HUDEP-2 (cell line): ENCODE data around the gene CEACAM20.
"Not testable (repeated sequence)": the region's sequence is repeated elsewhere in the genome, so short reads cannot be mapped to it uniquely, and the experiment has no call there.

ENCODE experiments used
- DNase-seq, 76 experiments: peaks; one replicate each; lab custom pipeline; 2025; ENCODE audit not compliant: unreplicated experiment in 76 of 76; lab: John Stamatoyannopoulos, UW

The CEACAM20 gene

DNA sequence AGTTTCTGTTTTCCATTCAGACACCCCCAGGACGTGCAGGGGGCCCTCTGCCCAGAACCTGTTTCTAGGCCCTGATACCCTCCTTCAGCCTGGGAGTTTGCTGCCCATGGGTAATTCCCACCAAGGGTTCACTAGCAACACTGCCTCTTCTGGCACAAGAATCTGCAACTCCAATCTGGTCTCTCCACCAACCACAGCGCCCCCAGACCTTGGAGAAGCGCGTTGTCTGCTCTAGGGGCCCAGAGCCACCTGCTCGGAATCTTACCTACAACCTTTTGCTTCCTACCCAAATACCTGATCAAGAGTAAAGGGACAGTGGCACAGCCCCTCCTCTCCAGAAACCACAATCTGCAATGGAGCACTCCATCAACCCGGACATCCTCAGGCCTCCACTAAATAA is 29.9 kb downstream of the CEACAM20 start:
- DNase-seq = no peak

DNA sequence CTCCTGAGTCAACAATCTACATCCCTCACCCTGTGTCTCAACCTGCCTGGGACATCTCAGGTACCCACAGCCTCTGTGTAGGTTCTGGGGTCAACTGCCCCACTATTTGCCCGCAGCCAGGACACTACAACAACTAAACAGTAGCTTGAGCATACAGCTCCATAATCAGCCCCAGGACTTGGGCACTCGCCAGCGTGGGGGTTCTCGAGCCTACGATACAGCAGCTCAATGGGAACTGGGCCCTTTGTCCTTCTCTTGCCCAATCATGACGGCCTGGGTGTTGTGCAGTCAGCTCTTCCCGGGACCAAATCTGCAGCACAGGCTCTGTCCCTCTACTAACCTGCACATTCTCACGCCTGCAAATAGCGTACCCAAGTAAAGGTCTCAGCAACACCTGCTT is 30.5 kb downstream of the CEACAM20 start:
- no peak for DNase-seq

DNA sequence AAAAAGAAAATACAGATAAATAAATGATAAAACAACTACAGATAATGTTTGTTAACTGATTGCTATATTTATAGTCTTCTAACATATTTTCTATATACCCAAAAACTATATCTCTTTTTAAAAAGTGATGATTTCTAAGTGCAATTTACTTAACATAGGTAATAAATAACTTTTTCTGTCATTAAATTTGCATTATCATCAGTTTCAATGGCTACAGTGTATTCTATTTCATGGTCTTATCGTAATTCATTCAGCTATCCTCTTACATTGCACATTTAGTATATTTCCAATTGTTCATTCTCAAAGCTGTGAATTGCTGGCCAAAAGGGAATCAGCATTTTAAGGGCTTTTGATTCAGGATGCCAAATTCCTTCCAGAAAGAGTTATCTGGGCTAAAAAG is 32.8 kb downstream of the CEACAM20 start:
- no peak for DNase-seq

DNA sequence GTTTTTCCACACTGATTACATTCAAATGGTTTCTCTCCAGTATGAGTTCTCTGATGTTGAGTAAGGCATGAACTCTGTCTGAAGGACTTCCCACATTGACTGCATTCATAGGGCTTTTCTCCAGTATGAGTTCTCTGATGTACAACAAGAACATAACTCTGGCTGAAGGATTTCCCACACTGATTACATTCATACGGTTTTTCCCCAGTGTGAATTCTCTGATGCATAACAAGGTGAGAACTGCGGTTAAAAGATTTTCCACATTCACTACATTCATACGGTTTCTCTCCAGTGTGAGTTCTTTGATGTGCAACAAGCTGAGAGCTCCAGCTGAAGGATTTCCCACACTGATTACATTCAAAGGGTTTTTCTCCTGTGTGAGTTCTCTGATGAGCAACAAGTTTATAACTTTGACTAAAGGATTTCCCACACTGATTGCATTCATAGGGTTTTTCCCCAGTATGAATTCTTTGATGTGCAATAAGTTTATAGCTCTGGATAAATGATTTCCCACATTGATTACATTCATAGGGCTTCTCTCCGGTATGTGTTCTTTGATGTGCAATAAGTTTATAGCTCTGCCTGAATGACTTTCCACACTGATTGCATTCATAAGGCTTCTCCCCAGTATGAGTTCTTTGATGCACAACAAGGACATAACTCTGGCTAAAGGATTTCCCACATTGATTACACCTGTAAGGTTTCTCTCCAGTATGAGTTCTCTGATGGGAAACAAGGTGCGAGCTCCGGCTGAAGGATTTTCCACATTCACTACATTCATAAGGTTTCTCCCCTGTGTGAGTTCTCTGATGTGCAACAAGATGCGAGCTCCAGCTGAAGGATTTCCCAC is 52.7 kb downstream of the CEACAM20 start:
- peak in 4 of 76 experiments; percentile 4 to 10 (median 6) for DNase-seq

DNA sequence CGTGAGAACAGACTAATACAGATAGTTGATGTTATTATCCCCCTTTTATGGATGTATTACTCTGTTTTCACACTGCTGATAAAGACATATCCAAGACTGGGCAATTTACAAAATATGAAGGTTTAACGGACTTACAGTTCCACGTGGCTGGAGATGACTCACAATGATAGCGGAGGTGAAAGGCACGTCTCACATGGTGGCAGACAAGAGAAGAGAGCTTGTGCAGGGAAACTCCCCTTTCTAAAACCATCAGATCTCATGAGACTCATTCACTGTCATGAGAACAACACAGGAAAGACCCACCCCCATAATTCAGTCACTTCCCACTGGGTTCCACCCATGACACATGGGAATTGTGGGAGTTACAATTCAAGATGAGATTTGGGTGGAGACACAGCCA is 60.7 kb downstream of the CEACAM20 start:
- DNase-seq = not testable (repeated sequence)

DNA sequence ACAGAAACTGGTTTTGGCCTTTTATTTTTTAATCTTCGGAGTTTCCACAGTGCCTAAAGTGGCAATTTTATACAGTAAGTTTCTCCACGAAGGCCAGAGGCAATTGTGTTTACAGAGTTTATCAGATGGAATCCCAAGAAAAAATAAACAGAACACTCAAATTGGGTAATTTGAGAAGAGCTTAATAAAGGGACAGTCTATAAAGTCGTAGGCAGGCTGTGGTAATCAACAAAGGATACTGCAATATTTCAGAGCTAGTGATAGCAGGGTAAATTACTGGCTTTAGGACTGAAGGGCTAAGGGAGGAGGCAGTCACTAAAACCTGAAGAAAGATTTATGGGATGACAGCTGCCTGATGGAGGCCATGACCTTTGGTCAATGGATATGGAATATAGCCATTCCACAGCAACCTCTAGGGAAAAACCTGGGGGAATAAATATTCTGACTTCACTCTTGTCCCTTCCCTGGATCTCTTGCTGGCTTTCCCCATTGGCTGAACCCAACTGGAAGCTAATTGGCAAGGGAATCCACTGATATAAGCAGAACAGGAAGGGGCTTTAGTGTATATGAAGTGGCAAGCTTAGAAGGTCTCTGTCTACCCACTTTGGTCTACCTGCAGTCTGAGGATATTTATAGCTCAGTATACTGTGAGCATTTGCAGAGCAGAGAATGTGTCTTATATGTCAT is 66.7 kb downstream of the CEACAM20 start:
- DNase-seq = not testable (repeated sequence)
